Middle frontal gyrus (tissue), 1 donor: Measurements from ENCODE around the gene NOL8.
A peak's percentile ranks its signal among the peaks of the same experiment; 100 is the strongest.

Experiments used
- DNase-seq: peaks from one replicate; pipeline ENCODE4 v3.0.0-alpha.2; 2015; ENCODE audit warnings: low spot score; ENCODE audit errors: extremely low spot score

Gene NOL8

GRCh38 chr9:92270511-92270910 lies 54.6 kb downstream of the NOL8 start:
- peak; percentile 16 for DNase-seq

- DNase-seq, result no peak
These were observed 58.7 kb downstream of the NOL8 start for GRCh38 chr9:92266486-92266885.

GRCh38 chr9:92265154-92265553 lies 60.0 kb downstream of the NOL8 start:
- DNase-seq, result no peak

GRCh38 chr9:92263131-92263530 lies 62.0 kb downstream of the NOL8 start:
- no peak for DNase-seq

- no peak for DNase-seq
These were observed 67.8 kb downstream of the NOL8 start for GRCh38 chr9:92257327-92257726.

- DNase-seq, result no peak
These were observed 70.5 kb downstream of the NOL8 start for GRCh38 chr9:92254381-92255337.

- no peak for DNase-seq
These were observed 71.5 kb downstream of the NOL8 start for GRCh38 chr9:92253656-92254055.

- no peak for DNase-seq
These were observed 77.2 kb downstream of the NOL8 start for GRCh38 chr9:92247981-92248380.
